HG02610 (cell line): ENCODE measurements around the gene ACAP1.

Source experiments
- ATAC-seq: cut with Tn5 transposase; IDR thresholded peaks from one replicate; pipeline ENCODE4 v1.9.1; 2021; ENCODE audit warnings: mild to moderate bottlenecking, moderate library complexity; ENCODE audit not compliant: unreplicated experiment

The ACAP1 gene

DNA sequence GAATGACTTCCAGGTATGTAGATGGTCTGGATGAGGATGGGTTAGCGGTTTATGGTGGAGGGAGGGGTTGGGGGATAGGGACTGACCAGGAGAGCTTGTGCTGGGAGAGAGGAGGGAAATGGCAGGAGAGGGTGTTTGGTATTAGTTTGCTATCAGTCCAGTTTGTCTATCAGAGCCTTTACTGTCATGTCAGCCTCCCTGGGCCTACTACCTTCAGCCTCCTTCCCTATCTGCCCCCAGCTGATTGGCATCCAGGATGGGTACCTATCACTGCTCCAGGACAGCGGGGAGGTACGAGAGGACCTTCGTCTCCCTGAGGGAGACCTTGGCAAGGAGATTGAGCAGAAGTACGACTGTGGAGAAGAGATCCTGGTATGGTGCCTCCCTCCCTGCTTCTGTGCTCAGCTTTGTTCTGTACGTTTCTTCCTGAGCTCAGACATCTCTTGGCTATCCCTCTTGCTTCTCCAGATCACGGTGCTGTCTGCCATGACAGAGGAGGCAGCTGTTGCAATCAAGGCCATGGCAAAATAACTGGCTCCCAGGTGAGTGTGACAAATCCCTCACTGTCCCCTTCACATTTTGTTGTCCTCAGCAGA is 25.1 kb upstream of the ACAP1 start:
- ATAC-seq, result no peak

DNA sequence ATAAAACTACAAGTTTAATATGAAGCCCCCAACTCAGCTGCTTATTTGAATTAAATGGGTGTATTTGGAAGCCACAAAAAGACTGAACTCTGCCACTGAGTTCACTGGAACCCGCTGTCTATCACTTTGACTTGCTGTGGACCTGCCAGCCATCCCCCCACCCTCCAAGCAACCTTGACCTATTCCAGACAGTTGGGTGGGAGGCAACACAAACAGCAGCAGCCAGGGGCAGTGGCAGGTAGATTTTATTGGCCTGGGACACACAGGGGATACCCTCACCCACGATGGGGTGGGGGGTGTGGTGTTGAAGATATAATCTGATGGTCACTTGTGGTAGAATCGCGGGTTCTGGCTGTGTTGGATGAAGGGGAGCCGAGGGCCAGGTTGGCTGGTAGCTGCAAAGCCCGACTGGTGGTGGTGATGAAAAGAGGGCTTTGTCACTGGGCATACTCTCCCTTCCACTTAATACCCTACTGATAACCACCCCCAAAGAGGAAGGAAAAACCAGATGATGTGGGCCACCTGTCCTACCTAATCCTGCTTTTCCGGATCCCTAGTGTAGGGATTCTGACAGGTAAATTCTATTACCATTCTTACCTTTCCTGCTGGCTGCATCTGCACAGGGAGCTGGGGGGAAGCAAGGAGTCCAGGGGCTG is 23.8 kb upstream of the ACAP1 start:
- ATAC-seq, result no peak

DNA sequence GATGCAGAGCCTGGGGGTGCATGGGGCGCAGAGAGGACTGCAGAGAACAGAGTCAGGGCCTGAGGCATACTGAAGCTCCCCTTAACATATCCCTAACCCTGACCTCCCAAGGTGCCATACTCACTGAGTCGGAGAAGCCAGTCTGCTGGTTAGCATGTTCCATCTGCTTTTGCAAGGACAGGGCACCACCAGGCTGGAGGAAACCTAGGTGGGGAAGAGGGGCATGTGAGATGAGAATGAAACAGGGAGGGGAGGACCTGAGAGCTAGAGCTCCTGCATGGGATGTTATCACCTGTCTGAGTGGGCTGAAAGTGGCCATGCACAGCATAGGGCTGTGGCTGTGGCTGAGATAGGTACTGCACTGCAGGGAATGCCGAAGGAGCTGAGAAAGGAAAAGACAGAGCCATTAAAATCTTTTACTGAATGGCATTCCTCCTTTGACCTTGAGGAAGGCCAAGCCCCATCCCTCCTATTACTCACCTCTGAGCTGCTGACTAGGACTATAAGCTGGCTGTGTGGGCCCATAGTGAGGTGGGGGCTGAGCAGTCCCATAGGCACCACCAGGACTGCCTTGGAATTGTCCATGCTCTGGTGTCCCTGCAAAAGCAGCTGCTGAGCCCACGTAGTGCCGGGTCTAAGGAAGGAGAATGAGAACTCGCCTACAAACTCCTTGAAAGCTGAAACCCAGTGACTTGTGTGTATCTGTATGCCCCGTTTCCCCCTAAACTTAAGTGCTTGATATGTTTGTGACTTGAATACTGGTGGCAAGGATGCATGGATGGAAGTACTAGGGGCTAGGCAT is 23.0 kb upstream of the ACAP1 start:
- no peak for ATAC-seq

DNA sequence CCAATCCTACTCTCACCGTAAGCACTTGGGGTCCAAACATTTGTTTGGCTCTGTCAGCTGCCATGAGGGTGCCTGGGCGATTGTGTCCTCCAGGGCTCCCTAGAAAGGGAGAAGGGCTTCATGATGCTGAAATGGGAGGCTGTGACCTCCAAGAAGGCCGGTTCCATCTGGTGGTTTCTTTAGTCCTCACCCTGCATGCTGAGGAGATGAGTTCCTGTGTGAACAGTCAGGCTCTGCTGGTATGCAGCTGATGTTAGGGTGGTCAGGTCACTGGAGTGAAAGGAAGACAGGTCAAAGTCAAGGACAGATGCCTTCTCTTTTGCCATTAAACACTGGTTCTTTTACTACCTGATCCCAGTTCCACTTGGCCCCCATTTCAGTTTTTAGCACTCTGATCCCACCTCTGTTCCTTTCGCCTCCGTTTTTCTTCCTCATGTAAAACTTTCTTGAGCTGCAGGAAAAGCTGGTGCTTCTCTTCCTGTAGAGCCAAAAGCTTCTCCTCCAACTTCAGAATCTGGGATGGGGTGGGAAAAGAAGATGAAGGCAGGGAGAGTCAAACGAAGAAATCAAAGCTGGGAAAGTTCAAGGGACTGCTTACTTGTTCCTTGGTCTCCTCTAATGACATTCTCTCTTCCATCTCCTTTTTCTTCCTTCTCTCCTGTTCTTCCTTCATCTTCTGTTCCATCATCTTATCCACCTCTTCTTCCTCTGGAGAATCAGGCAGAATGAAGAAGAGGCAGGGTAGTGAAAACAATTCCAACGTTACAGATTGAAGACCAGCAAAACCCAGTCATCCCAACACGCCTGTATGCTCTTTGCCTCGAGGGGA is 22.2 kb upstream of the ACAP1 start:
- ATAC-seq, result no peak

DNA sequence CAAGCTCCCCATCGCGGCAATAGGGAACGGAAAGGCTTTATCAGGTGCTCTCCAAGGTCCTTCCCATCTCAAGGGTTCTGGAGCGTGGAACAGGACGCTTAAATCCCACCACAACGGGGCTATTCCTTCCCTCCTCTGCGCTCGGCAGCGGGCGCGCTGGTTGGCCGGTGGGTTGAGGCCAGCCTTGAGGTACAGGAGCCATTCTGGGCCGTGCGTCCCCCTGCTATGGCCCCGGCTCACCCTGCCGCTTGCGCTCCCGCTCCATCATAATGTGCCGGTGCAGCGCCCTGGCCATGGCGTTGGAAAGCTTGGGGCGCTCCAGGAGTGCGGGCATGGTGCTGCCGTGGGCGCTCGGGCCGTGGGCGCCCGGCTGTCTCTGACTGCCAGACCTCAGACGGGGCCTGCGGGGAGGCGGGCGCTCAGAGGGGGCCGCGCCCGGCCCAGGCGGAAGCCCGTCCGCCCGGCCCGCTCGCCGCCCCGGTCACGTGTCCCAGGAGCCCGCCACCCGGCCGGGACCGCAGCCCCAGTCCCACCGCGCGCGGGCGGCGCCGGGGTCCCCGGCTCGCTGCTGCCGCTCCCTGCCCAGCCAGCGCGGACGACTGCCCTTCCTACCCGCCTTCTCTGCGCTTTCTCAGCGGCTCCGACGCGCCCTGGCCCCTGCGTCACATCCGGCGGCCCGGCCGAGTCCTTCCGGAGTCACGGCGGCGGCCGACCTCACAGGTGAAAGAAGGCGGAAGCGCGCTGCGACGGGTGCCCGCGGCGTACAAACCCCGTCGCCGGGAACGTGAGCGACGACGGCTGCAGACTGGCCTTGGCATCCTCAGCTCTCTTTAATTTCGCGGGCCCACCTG is 21.4 kb upstream of the ACAP1 start, which contains the start of gene GPS2:
Gene GPS2 (minus strand): TSS at position 642 of the 851 bp plus-strand sequence. CDS start 308 bp downstream, at position 334.
- ATAC-seq, result peak; percentile 73

DNA sequence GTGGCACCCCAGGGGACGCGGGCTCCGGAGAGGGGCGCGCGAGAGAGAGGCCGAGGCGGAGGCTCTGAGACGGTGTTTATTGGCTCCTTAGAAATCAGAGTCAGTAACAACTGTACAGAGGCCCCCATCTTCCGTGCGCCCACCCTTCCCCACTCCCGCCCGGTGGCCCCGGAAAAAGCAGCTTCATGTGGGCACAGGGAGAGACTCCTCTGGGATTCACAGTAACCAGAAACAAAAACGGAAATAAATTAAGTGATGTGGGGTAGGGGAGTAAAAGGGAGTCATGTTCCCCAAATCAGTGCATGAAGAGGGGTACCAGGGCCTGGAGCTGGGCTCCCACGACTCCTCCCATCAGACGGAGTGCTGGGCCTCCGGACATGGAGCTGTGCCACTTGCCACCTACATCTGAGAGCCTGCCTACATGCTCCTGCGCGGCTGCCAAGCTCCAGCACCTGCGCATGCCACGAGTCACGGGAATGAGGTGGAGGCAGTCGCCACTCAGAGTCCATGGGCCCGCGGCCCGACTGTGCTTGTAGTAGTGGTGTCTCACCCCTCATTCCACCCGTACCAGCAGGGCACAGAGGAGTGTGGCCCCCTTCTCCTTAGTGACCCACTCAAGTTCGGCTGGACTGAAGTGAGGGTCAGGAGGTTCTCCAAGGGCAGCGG is 20.6 kb upstream of the ACAP1 start:
- no peak for ATAC-seq

DNA sequence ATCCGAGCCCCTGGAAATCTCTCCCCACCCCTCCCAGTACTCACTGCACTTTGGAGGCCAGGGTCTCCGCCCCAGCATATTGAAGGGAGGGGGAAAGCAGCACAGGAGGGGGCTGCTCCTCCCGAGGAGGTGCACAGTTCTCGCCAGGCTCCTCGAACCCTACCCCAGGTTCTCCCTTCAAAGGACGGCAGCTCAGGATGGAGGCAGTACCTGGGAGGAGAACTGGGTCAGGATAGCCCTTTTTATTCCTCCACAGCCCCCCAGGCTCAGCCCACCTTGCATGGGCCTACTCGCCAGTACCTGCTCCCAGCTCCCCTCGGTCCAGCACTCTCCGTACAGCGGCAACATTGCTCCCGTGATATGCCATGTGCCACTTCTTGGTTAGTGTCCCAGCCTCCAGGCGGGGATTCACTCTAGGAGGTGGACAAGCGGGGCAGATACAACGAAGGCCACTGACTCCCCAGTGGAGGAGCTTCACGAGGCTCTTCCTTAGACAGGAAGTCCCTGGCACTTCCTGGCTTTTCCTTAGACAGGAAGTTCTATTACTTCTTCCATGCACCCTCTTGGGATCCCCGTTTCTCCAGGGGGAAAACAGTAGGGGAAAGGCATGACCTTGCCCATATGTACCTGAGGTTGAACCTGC is 19.0 kb upstream of the ACAP1 start:
- ATAC-seq, result no peak

- ATAC-seq, result no peak
Measured at GRCh38 chr17:7318121-7318860, 18.0 kb upstream of the ACAP1 start.

- ATAC-seq, result no peak
Measured at GRCh38 chr17:7321466-7321865, 14.9 kb upstream of the ACAP1 start.

DNA sequence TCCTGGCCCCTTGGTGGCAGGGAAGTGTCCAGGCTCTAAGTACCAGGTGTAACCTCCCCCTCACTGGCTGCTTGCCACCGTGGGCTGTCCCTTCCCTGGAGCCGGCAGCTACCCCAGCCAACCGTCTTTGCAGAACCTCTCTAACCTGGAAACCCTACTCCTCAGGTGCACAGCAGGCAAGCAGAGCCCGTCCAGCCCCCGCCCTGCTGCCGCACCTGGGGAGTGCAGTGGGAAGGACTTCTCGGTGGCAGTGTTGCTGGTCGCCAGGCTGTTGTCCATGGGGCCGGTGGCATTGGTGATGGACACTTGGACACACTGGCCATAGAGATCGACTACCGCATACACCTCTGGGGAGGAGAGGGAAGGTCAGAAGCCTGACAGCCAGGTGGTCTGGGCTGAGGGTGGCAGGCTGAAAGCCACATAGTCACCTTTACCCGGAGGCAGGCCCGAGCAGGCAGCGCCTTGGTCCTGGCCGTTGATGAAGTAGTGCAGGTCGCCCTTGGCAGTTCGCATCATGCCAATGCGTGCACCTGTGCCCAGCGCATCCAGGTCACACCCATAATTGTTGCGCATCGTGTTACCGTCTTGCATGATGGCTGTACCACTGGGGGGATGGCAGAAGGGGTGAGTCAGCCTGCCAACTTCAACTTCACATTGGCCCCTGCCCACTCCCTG is 13.7 kb upstream of the ACAP1 start:
- no peak for ATAC-seq

DNA sequence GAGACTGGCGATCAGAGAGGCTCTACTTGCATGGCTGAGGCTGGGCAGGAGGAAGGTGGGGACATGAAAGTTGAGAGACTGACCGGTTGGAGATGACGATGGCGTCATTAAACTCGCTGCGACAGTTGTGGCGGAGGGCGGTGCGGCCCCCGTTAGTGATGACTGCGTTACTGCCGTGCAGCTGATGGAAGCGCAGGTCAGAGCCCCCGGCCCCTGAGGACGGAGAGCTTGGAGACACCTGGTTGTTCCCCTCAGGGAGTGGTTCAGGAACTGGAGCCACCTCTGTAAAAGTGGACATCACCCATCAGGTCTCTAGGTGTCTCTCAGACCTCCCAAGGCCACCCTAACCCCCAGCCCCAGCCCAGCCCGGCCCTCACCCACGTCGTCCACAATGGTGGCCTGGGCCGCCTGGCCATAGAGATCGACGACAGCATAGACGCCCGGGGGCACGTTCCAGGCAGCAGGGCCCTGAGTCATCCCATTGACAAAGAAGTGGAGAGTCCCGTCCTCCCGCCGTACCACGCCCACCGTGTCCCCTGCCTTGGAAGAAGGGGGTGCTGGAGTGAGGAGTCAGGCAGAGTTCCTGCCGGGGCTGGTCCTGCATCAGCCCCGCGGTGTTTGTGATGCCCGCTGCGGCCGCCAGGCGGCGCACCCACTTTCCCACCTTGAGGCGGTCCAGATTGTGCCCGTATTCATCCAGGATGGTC is 12.4 kb upstream of the ACAP1 start:
- ATAC-seq, result no peak

DNA sequence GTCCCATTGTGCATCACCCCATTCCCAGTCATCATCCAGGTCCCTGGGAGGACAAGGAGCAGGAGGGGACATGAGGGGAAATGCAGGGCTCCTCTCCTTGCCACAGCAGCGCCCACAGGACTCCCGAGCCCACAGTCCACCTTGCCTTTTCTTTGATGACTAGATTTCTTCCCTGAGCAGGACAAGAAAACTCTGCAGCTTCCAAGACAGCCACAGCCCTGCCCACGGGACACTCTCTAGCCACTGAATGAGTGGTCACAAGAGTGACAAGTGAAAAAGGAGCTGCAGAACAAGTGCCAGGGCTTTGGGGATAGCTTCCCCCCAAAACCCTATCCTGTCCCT is 11.9 kb upstream of the ACAP1 start:
- no peak for ATAC-seq

- ATAC-seq, result no peak
Measured at GRCh38 chr17:7325031-7325528, 11.2 kb upstream of the ACAP1 start.

DNA sequence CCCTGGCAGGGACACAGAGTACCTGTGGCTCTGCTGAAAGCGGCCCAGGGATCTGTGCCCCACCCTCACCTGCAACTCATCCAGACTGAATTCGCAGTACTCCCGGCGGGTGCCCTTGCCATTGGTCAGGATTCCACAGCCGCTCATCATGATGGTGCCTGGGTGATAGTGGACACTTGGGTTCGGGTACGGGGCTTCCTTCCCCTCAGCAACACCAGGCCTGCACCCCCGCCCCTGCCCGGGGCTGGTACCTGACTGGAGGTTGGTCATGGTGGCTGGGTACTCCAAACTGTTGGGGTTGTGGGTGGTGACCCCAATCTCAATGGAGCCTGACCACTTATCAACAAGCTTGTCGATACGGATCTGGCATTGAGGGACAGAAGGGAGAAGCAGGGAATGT is 10.1 kb upstream of the ACAP1 start:
- ATAC-seq, result no peak

DNA sequence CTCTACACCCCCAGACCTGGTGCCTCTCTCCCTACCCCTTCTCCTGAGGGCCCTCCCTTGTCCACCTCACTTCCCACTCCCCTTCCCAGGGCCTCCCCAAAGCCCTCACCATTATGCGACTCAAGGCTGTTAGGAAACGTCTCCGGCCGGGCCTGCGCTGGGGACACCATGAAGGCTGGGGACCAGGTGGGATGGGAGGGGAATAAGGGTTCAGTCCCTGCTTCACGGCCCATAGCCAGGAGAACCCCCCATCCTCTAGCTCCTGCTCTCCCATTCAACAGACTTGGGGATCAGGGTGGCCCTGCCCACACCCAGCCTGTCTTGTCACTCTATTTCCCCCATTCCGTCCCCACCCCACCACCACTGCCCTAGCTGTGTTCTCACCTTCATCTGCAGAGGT is 9.3 kb upstream of the ACAP1 start:
- no peak for ATAC-seq

DNA sequence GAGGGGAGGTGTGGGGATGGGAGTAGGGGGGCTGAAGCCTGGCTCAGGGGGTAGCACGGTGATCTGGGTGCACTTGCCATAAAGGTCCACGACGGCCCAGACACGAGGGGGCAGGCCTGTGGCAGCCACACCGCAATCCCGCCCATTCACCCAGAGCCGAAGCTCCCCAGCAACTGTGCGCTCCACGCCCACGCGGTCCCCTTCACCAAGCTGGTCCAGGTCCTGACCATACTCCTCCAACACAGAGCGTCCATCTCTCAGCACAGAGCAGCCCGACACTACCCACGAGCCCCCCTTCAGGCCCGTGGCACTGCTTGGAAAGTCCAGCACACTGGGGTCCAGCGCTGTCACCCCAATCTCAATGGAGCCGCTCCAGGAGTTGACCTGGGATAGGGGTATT is 8.8 kb upstream of the ACAP1 start:
- no peak for ATAC-seq

- ATAC-seq, result no peak
Measured at GRCh38 chr17:7328009-7328408, 8.3 kb upstream of the ACAP1 start.
